ENCODE data around the gene POLL. TPM values are rescaled to one million over a fixed set of nuclear protein-coding genes. Genes with fewer than 3 reads are reported as not detected.

POLL gene
- total RNA-seq, 4 donors from 2014 or later: 23.9 to 89.8 (median 29.8) TPM

- H3K36me3 ChIP-seq: peaks cover 0 to 6% (median 3%) of the 10 kb centered on the region in 4 donors
- H3K27ac ChIP-seq: no peak overlapping the region
- H3K9me3 ChIP-seq: no peaks in the 10 kb centered on the region
- WGBS, 2 donors (ENCODE audit: low coverage in 1 of 2): 100% methylated on average over 2 to 3 of the region's 3 CpGs
- peaks cover 0 to 5% (median 2%) of the 10 kb centered on the region in 4 donors for H3K4me1 ChIP-seq
- in situ Hi-C loops (cut with MboI; ENCODE audit: low pct_ligation_motif_present in 1 of 4, low pct_unique_long_range_greater_than_20kb in 1 of 4, low sequenced_read_pairs in 3 of 4) (loop anchor here (25.0 kb wide), 3 partner anchors 240 to 340 kb away; no protein-coding TSS in a partner anchor), intact Hi-C loops (cut with DNase I; ENCODE audit: low total_unique reads) (no loop called here)
- no peak for DNase-seq
- H3K27me3 ChIP-seq: no peaks in the 10 kb centered on the region
- no peak overlapping the region for H3K4me3 ChIP-seq
- no peak for TF ChIP-seq EP300 (IDR thresholded peaks at IDR 0.05; ENCODE audit: low read depth)
- no peak for TF ChIP-seq POLR2A (IDR thresholded peaks at IDR 0.05)
- no peak for TF ChIP-seq CTCF (IDR thresholded peaks at IDR 0.05)
- no peak for TF ChIP-seq POLR2AphosphoS5 (IDR thresholded peaks at IDR 0.05)
Measured at GRCh38 chr10:101552442-101552841, 35.6 kb downstream of the POLL start.

DNA sequence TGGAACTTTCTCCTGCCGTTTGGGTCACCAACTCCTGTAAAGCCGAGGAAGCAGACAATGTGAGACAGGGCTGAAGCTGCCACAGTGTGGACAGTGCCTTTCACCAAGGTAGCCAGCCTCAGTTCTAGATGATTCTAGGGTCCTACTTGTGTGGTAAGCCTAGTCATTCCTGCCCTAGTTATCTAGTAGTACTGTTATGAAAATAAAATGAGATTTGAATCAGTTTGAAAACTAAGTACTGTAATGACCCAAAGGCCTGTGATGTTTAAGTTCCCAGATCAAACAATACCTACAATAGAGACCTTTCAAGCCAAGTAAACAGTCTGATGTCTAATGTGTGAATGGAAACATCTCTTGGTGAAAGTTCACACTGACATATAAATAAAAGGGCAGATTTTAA, 37.1 kb downstream of the POLL start:
- TF ChIP-seq EP300 (IDR thresholded peaks at IDR 0.05; ENCODE audit: low read depth): no peak
- no peak overlapping the region for H3K4me3 ChIP-seq
- in situ Hi-C loops (cut with MboI; ENCODE audit: low pct_ligation_motif_present in 1 of 4, low pct_unique_long_range_greater_than_20kb in 1 of 4, low sequenced_read_pairs in 3 of 4) (loop anchor here (25.0 kb wide), 3 partner anchors 239 to 339 kb away; no protein-coding TSS in a partner anchor), intact Hi-C loops (cut with DNase I; ENCODE audit: low total_unique reads) (no loop called here)
- no peak for DNase-seq
- H3K27ac ChIP-seq: no peak overlapping the region
- 89 to 100% methylated on average over 2 of the region's 2 CpGs for WGBS, 2 donors (ENCODE audit: low coverage in 1 of 2)
- peaks cover 0 to 5% (median 2%) of the 10 kb centered on the region in 4 donors for H3K4me1 ChIP-seq
- peaks cover 0 to 6% (median 3%) of the 10 kb centered on the region in 4 donors for H3K36me3 ChIP-seq
- no peaks in the 10 kb centered on the region for H3K27me3 ChIP-seq
- no peaks in the 10 kb centered on the region for H3K9me3 ChIP-seq

- intact Hi-C loops (cut with DNase I; ENCODE audit: low total_unique reads) (no loop called here), in situ Hi-C loops (cut with MboI; ENCODE audit: low pct_ligation_motif_present in 1 of 4, low pct_unique_long_range_greater_than_20kb in 1 of 4, low sequenced_read_pairs in 3 of 4) (no loop called here)
- no peak overlapping the region for H3K4me3 ChIP-seq
- DNase-seq: no peak
- no peaks in the 10 kb centered on the region for H3K36me3 ChIP-seq
- no peak overlapping the region for H3K27ac ChIP-seq
- TF ChIP-seq CTCF (IDR thresholded peaks at IDR 0.05) (no peak), POLR2A (IDR thresholded peaks at IDR 0.05) (no peak), POLR2AphosphoS5 (IDR thresholded peaks at IDR 0.05) (no peak), EP300 (IDR thresholded peaks at IDR 0.05; ENCODE audit: low read depth) (no peak)
- H3K27me3 ChIP-seq: no peaks in the 10 kb centered on the region
- H3K9me3 ChIP-seq: no peaks in the 10 kb centered on the region
- peaks cover 0 to 5% (median 2%) of the 10 kb centered on the region in 4 donors for H3K4me1 ChIP-seq
Measured at GRCh38 chr10:101545898-101546297, 42.2 kb downstream of the POLL start.

- no peak for DNase-seq
- Histone ChIP-seq H3K9me3 (no peaks in the 10 kb centered on the region), H3K27me3 (no peaks in the 10 kb centered on the region), H3K4me3 (no peak overlapping the region), H3K36me3 (peaks cover 0 to 18% (median 0%) of the 10 kb centered on the region in 4 donors), H3K27ac (no peak overlapping the region), H3K4me1 (no peaks in the 10 kb centered on the region)
- intact Hi-C loops (cut with DNase I; ENCODE audit: low total_unique reads): no loop called here
- in situ Hi-C loops (cut with MboI; ENCODE audit: low pct_ligation_motif_present in 1 of 4, low pct_unique_long_range_greater_than_20kb in 1 of 4, low sequenced_read_pairs in 3 of 4): no loop called here
- WGBS, 2 donors (ENCODE audit: low coverage in 1 of 2): 91% methylated on average over 2 of the region's 2 CpGs; no CpG with 5 or more reads in 1 of the 2 donors
- no peak for TF ChIP-seq EP300 (IDR thresholded peaks at IDR 0.05; ENCODE audit: low read depth)
- no peak for TF ChIP-seq POLR2AphosphoS5 (IDR thresholded peaks at IDR 0.05)
- no peak for TF ChIP-seq CTCF (IDR thresholded peaks at IDR 0.05)
Measured at GRCh38 chr10:101538446-101538845, 49.6 kb downstream of the POLL start.

GRCh38 chr10:101536800-101537199, 51.3 kb downstream of the POLL start:
- intact Hi-C loops (cut with DNase I; ENCODE audit: low total_unique reads): no loop called here
- no peaks in the 10 kb centered on the region for H3K27me3 ChIP-seq
- in situ Hi-C loops (cut with MboI; ENCODE audit: low pct_ligation_motif_present in 1 of 4, low pct_unique_long_range_greater_than_20kb in 1 of 4, low sequenced_read_pairs in 3 of 4): no loop called here
- no peaks in the 10 kb centered on the region for H3K4me1 ChIP-seq
- no peaks in the 10 kb centered on the region for H3K9me3 ChIP-seq
- H3K36me3 ChIP-seq: peaks cover 0 to 25% (median 0%) of the 10 kb centered on the region in 4 donors
- peak; percentile 17 to 45 (median 21) for TF ChIP-seq CTCF (IDR thresholded peaks at IDR 0.05)
- no peak for TF ChIP-seq EP300 (IDR thresholded peaks at IDR 0.05; ENCODE audit: low read depth)
- H3K27ac ChIP-seq: no peak overlapping the region
- no peak overlapping the region for H3K4me3 ChIP-seq
- DNase-seq: no peak

Measured in transverse colon (tissue), 4 donors.